Subcutaneous abdominal adipose tissue (tissue), 5 donors: Measurements from ENCODE around the gene RRAGA.
"Not testable (repeated sequence)": the region's sequence is repeated elsewhere in the genome, so short reads cannot be mapped to it uniquely, and the experiment has no call there.

Experiments
- H3K27ac ChIP-seq: one replicate; pipeline ENCODE4 v1.7.0; 2013; ENCODE audit warnings: low read depth, mild to moderate bottlenecking, inconsistent platforms, low read length, moderate library complexity
- H3K27me3 ChIP-seq, 5 donors: one replicate each; pipeline ENCODE4 v1.7.0; 2013; ENCODE audit warnings: low read length in 5 of 5, inconsistent platforms in 1 of 5; ENCODE audit not compliant: control insufficient read depth in 5 of 5, insufficient read depth in 4 of 5
- H3K36me3 ChIP-seq, 5 donors: one replicate each; pipeline ENCODE4 v1.7.0; 2013; ENCODE audit warnings: low read length in 5 of 5; ENCODE audit not compliant: control insufficient read depth in 5 of 5, insufficient read depth in 5 of 5
- H3K4me1 ChIP-seq, 5 donors: one replicate each; pipeline ENCODE4 v1.7.0; 2013; ENCODE audit warnings: low read length in 5 of 5, mild to moderate bottlenecking in 3 of 5, moderate library complexity in 1 of 5; ENCODE audit not compliant: control insufficient read depth in 5 of 5, insufficient read depth in 5 of 5
- H3K4me3 ChIP-seq, 5 donors: one replicate each; pipeline ENCODE4 v1.7.0; 2013; ENCODE audit warnings: low read length in 5 of 5, low read depth in 1 of 5
- H3K9ac ChIP-seq, 5 donors: one replicate each; pipeline ENCODE4 v1.7.0; 2013; ENCODE audit warnings: low read length in 5 of 5, mild to moderate bottlenecking in 4 of 5, moderate library complexity in 3 of 5
- H3K9me3 ChIP-seq, 5 donors: one replicate each; pipeline ENCODE4 v1.7.0; 2013; ENCODE audit warnings: low read length in 5 of 5; ENCODE audit not compliant: control insufficient read depth in 5 of 5
- donor health status: healthy.
- donor health status: healthy.
- donor health status: healthy.
- donor health status: healthy.
- donor health status: healthy.

Gene RRAGA

GRCh38 chr9:19074836-19075235, 25.6 kb downstream of the RRAGA start:
- H3K27me3 ChIP-seq: no peaks in the 10 kb centered on the region

GRCh38 chr9:19085295-19085694, 36.1 kb downstream of the RRAGA start:
- Histone ChIP-seq H3K27me3 (no peaks in the 10 kb centered on the region), H3K4me3 (no peak overlapping the region), H3K27ac (no peak overlapping the region), H3K9me3 (no peaks in the 10 kb centered on the region), H3K36me3 (peaks cover 17 to 50% (median 27%) of the 10 kb centered on the region in 5 donors), H3K9ac (no peak overlapping the region), H3K4me1 (no peaks in the 10 kb centered on the region)

More at GRCh38 chr9:19074836-19075235, 25.6 kb downstream of the RRAGA start:
- Histone ChIP-seq H3K4me3 (no peak overlapping the region), H3K9ac (no peak overlapping the region), H3K27ac (no peak overlapping the region), H3K9me3 (no peaks in the 10 kb centered on the region), H3K36me3 (peaks cover 27 to 55% (median 44%) of the 10 kb centered on the region in 5 donors), H3K4me1 (no peaks in the 10 kb centered on the region)

- Histone ChIP-seq H3K36me3 (peaks cover 13 to 58% (median 31%) of the 10 kb centered on the region in 5 donors), H3K4me3 (no peak overlapping the region), H3K9ac (no peak overlapping the region), H3K9me3 (no peaks in the 10 kb centered on the region), H3K27me3 (no peaks in the 10 kb centered on the region), H3K27ac (no peak overlapping the region), H3K4me1 (no peaks in the 10 kb centered on the region)
Measured at GRCh38 chr9:19087106-19088000, 38.1 kb downstream of the RRAGA start.

- H3K4me3 ChIP-seq, H3K27ac ChIP-seq, H3K9me3 ChIP-seq, H3K27me3 ChIP-seq, H3K9ac ChIP-seq: not testable (repeated sequence)
- Histone ChIP-seq H3K36me3 (peaks cover 3 to 23% (median 8%) of the 10 kb centered on the region in 5 donors), H3K4me1 (peaks cover 0 to 14% (median 13%) of the 10 kb centered on the region in 5 donors)
Measured at GRCh38 chr9:19097431-19097830, 48.2 kb downstream of the RRAGA start.
